Epithelial cell of prostate (primary cell): ENCODE data around the gene CBX1.
A peak's percentile ranks its signal among the peaks of the same experiment; 100 is the strongest.
"Not testable (repeated sequence)": the region's sequence is repeated elsewhere in the genome, so short reads cannot be mapped to it uniquely, and the experiment has no call there.

Source experiments
- DNase-seq: peaks from one replicate; pipeline ENCODE4 v3.0.0-alpha.2; 2011; ENCODE audit warnings: low read depth, low spot score
- H3K27ac ChIP-seq: fragments of 450-650 bp; 2 replicates; pipeline ENCODE4 v1.5.1; 2017; ENCODE audit warnings: mild to moderate bottlenecking

CBX1 gene

GRCh38 chr17:48123776-48124388 lies 22.6 kb upstream of the CBX1 start:
- H3K27ac ChIP-seq, result no peak overlapping the region
- no peak for DNase-seq

DNA sequence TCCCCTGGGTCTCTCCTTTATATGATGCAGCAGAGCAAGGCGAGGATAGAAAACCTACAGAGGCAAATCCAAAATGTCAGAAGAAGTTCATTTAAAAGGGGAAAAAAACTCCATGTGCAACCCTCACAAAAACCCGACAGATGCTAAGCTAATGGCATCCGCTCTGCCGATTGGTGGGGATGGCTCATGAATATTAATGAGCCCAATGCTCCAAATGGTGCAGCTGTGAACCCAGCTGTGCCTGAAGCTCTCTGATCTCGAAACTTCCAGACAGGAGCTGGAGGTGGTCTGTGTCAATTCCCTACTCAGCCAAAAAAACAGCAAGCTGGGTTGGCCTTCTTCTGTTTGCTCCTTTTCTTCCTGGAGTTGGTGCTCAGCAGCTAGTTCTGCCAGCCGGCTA lies 21.8 kb upstream of the CBX1 start:
- no peak for DNase-seq
- H3K27ac ChIP-seq, result no peak overlapping the region

DNA sequence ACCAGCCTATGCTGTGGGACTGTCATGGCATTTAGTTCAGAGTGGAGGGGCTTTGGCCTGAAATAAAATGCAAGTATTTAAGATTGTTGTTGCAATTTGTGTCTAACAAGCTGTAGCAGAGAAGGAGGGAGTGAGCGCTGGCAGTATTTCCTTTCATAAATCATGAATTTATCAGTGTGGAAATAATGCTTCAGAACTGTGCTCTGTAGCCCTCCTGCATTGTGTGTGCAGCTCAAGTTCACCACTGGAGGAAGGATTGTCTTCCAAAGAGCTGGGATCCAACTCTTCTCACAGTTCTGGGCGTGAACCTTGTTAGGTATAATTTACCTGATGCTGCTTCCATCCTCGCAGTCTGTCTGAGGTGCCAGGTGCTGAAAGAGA lies 21.4 kb upstream of the CBX1 start:
- DNase-seq, result no peak
- no peak overlapping the region for H3K27ac ChIP-seq

DNA sequence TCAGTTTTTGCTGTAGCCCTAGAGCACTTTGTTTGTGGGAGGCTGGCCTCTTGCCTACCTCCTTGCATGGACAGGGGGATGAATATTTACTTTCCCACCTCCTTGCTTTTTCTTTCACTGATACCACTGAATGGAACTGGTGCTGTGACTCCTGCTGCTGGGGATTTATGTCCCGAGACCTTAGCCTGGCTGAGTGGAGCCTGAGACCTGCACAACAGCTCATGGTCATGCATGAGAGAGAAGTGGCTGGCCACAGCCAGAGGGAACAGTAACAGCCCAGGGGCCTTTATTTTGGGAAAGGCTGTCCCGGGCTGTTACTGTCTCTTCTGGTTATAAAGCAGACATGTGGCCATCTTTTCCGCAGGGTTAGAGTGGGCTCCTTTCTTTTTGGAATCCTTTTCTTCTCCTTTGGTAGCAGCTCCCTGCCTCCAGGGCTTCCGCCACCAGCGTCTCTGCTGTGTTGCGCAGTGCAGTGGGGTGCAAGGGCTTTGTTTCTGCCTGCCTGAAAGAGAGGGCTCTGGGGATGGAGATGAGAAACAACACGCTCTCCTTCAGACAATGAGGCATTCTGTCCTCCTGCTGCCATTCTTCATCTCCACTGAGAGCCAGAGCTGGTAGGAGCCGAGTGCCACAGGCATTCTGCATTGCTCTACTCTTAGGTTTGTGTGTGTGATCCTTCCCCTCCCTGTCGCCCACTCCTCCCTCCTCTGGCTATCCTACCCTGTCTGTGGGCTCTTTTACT lies 20.8 kb upstream of the CBX1 start:
- DNase-seq, result no peak
- no peak overlapping the region for H3K27ac ChIP-seq

DNA sequence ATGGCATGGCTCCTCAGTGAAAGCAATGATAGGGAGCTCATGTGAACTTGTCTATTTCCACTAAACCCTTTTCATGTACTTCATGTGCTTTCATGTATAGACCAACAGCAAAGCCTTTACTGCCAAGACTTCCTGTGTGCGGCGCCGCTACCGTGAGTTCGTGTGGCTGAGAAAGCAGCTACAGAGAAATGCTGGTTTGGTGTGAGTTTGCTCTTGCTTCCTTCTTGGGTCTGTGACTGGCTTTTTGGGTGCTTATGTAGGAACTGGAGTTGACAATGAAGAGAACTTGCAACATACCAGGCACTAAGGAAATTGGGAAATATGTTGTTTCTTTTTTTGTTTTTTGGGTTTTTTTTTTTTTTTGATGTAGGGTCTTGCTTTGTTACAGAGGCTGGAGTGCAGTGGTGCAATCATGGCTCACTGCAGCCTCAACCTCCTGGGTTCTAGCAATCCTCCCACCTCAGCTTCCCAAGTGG lies 12.0 kb upstream of the CBX1 start:
- no peak for DNase-seq
- H3K27ac ChIP-seq, result no peak overlapping the region

- no peak for DNase-seq
- no peak overlapping the region for H3K27ac ChIP-seq
Measured at GRCh38 chr17:48111937-48112241, 10.6 kb upstream of the CBX1 start.

DNA sequence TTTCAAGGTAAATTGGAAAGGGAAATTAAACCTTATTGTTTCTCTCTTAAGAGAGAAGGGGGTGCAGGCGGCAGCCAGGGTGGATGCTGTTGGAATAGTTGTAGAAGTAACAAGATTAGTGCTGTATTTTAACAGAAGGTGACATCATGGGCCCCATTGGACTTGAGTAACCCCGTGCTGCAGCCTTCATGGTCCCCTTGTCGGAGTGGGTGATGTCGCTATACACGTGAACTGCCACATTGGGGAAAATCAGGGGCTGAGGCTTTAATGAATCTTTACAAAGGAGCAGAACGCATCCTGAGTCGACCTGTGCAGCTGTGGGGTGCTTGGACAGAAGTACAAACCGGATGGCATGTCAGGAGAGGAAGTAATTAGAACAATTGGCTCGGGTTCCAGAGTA lies 9.5 kb upstream of the CBX1 start:
- no peak for DNase-seq
- no peak overlapping the region for H3K27ac ChIP-seq

DNA sequence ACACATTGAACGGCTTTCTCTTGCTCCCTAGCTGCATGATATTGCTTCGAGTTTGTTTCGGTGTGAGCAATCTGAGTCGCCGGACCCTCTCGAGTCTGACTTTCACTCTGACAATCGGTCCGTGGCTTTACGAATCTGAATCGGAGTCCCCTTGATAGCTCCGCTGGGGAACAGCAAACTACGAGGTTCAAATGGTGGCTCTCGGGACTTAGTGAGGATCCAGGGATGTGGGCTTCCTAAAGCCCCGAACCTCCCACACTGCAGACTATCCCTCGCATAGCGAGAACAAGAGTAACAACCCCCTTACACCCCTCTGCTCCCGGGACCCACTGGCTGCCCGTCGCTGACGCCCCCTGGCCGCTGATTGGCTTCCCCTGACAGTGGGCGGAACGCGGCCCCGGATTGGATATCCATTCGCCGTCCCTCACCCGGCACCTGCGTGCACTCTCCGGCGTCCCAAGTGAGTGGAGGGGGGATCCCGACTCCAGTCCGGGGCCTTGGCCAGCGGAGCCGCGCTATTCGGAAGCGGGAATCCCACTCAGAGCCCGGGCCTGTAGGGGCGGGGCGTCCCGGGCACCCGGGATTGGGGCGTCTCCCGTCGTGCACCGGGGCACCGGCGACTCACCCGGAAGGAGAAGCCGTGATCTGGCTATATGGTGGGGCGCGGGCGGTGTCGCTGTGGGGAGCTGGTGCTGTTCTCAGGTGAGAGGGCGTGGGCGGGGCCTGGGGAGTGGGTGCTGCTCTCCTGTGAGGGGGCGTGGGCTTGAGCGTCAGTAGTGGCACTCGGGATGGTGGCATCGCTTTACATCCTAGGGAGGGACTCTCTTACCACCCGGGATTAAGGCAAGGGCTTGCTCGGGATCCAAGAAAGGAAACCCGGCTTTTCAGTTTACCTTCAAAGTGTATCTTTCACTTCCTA lies 6.1 kb upstream of the CBX1 start, which contains the start of gene SNX11:
Gene SNX11 (plus strand): TSS at position 630 of the 919 bp plus-strand sequence. CDS start 4,278 bp downstream, outside the sequence.
- DNase-seq, result no peak
- H3K27ac ChIP-seq, result peak within 1 kb of the TSS; percentile 93

- H3K27ac ChIP-seq, result peak overlapping the region; percentile 93
- no peak for DNase-seq
Measured at GRCh38 chr17:48106802-48107136, 5.5 kb upstream of the CBX1 start.

GRCh38 chr17:48104440-48104839 lies 3.2 kb upstream of the CBX1 start:
- H3K27ac ChIP-seq, result no peak overlapping the region
- DNase-seq, result no peak

GRCh38 chr17:48102798-48103715 lies 1.8 kb upstream of the CBX1 start:
- DNase-seq, result no peak
- no peak overlapping the region for H3K27ac ChIP-seq

DNA sequence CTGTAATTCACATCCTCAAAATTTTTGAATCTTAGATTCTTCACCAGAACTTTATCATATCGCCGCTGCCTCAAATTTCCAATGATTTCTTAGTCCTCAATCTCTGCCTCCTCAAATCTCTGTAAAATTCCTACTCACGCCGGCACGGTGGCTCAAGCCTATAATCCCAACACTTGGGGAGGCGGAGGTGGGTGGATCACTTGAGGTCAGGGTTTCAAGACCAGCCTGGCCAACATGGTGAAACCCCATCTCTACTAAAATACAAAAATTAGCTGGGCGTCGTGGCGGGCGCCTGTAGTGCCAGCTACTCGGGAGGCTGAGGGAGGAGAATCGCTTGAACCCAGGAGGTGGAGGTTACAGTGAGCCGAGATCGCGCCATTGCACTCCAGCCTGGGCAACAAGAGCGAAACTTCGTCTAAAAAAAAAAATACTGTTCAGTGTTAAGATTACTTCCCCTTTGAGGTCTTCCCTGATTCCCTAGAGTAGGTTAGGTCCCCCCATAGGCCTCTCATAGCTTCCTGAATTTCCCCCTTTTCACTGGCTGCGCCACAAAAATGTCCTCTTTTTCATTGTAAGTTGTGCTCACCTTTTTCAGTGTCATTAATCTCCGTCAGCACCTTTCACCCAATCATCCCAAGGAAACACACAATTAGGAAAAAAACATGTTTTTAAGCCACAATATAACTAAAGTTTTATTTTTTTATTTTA lies 919 bp upstream of the CBX1 start:
- peak overlapping the region; percentile 86 for H3K27ac ChIP-seq
- DNase-seq, result no peak

GRCh38 chr17:48100591-48101011 lies 677 bp downstream of the CBX1 start:
- no peak for DNase-seq
- peak overlapping the region; percentile 86 for H3K27ac ChIP-seq

- peak overlapping the region; percentile 86 for H3K27ac ChIP-seq
- no peak for DNase-seq
Measured at GRCh38 chr17:48100160-48100559, 1.1 kb downstream of the CBX1 start.

DNA sequence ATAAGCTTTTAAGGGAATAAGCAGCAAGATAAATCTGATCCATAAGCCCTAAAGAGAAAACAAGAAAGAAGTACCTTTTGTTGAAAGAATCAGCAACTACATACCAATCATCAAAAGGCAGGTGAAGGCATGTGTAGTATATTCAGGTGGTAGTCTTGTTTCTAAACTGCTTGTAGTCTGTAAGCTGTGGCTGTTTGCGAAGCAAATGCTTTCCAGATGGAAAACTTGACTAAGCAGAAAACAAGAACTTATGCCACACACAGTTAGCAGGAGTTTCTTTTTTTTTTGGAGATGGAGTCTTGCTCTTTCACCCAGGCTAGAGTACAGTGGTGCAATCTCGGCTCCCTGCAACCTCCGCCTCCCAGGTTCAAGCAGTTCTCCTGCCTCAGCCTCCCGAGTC lies 5.7 kb downstream of the CBX1 start:
- H3K27ac ChIP-seq, result peak overlapping the region; percentile 33
- DNase-seq, result no peak

DNA sequence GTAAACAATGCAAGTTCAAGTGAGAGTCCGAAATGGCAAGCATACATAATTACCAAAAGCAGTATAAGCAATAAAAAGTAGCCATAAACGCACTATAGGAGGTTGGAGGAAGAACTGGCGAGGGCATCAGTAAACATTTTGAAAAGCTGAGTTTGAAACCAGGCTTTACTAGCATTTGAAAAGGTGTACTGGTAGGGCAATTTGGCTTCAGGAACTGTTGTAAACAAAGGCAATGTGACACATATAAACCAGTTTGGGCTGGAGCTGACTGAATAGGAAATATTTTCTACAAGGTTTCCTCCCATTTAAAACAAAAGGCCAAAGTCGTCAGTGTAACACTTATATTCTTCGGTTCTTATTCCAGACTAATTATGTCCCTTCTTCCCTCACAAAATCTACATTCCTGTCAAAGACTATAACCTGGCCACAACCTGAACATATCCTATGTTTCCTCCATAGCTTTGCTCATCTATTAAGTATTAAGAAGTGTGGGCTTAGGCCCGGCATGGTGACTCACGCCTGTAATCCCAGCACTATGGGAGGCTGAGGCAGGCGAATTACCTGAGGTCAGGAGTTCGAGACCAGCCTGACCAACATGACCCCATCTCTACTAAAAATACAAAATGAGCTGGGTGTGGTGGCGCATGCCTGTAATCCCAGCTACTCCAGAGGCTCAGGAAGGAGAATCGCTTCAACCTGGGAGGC lies 7.8 kb downstream of the CBX1 start:
- no peak for DNase-seq
- peak overlapping the region; percentile 28 for H3K27ac ChIP-seq

- DNase-seq, result no peak
- H3K27ac ChIP-seq, result no peak overlapping the region
Measured at GRCh38 chr17:48084932-48085331, 16.3 kb downstream of the CBX1 start.

DNA sequence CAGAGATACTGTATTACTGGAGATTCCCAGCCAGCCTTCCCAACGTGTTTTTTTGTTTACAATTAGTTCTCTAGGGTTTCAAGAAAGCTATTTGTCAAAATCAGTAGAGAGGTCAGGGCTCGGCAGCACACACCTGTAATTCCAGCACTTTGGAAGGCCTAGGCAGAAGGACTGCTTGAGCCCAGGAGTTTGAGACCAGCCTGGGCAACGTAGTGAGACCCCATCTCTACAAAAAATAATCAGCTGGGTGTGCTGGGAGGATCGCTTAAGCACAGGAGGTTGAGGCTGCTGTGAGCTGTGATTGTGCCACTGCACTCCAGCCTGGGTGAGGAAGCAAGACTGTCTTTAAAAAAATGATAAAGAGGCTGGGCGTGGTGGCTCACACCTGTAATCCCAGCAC lies 19.4 kb downstream of the CBX1 start:
- no peak overlapping the region for H3K27ac ChIP-seq
- no peak for DNase-seq

- not testable (repeated sequence) for DNase-seq, H3K27ac ChIP-seq
Measured at GRCh38 chr17:48077152-48077551, 24.1 kb downstream of the CBX1 start.
